GM18498 (cell line): ENCODE data around the gene MSX1.
A peak's percentile ranks its signal among the peaks of the same experiment; 100 is the strongest.

Experiments
- ATAC-seq: cut with Tn5 transposase; IDR thresholded peaks from one replicate; pipeline ENCODE4 v1.9.1; 2021; ENCODE audit warnings: mild to moderate bottlenecking, moderate library complexity; ENCODE audit not compliant: unreplicated experiment

The MSX1 gene

DNA sequence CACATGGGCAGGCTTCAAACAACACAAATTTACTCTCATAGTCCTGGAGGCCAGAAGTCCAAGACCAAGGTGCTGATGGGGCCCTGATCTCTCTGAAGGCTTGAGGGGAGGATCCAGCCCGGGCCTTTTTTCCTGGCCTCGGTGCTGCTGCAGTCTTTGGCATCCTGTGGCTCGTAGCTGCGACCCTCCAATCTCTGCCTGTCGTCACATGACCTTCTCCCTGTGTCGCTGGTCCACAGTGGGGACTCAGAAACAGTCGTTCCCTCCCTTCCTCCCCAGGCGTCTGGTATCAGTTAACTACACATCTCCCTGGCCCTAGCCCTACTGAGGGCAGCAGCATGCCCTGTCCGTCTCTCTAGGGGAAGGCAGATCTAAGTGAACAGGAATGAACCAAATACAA is 19.1 kb upstream of the MSX1 start:
- ATAC-seq = no peak

DNA sequence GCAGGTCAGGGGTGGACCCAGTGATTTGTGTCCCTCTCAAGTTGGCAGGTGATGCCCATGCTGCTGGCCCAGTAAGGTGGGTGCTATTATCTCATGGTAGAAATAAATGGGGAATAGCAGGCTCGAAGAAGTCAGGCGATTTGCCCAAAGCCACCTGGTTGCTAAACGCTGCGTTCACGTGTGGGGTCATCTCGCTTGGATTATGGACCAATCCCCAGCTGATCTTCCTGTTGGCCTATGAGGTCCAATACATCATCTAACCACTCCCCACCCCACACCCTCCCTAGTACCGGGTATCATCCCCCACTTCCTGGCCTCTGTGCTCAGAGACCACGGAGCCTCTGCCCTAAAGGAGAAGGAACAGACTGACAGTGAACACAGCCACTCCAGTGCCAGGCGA is 18.3 kb upstream of the MSX1 start:
- no peak for ATAC-seq

GRCh38 chr4:4842476-4843441 is 16.7 kb upstream of the MSX1 start:
- ATAC-seq = no peak

- ATAC-seq = no peak
Measured at GRCh38 chr4:4843635-4844291, 15.7 kb upstream of the MSX1 start.

DNA sequence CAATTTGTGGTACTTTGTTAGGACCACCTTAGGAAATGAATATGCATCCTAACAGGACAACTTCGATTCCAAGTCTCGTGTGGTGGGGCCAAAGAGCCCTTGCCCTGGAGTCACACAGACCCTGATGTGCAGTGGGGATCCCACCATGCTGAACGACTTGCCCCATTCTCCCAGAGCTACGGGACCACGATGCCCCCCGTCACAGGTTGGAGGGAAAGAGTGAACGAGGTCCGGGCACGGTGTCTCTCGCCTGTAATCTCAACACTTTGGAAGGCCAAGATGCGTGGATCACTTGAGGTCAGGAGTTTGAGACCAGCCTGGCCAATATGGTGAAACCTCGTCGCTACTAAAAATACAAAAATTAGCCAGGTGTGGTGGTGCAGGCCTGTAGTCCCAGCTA is 14.4 kb upstream of the MSX1 start:
- no peak for ATAC-seq

DNA sequence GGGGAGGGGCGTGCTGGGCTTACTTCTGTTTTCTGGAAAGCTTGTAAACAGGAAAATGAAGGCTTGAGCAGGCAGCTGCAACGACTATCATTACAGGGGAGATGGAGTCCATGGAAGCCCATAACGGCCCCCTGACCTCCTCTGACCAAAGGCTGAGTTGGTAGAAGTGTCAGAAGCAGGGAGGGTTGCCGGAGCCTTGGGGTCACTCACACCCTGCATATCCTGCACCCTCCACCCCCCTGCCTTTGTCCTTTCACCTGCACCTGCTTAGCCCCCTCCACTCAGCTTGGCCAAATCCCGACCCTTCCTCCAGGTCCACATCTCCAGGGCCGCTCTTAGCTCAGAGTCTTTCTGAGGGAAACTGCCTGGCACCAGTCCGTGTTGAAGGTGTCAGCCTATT is 12.5 kb upstream of the MSX1 start:
- ATAC-seq = no peak

DNA sequence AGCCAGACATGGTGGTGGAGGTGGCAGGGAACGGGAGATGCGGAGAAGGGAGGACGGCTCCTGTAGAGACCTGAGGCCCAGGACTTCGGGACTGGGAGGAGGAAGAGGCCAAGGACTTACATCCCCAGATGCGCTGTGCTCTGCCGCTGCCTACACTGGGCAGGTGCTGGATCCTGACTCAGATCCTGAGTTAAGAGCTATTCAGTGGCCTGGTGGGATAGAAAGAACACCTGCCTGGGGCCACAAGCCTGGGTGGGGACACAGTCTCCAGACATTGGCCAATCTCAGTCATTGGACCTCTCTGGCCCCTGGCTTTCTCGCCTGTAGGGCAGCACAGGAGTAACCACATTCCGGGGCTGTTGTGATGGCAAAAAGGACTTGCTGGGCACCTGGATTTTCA is 10.9 kb upstream of the MSX1 start:
- no peak for ATAC-seq

DNA sequence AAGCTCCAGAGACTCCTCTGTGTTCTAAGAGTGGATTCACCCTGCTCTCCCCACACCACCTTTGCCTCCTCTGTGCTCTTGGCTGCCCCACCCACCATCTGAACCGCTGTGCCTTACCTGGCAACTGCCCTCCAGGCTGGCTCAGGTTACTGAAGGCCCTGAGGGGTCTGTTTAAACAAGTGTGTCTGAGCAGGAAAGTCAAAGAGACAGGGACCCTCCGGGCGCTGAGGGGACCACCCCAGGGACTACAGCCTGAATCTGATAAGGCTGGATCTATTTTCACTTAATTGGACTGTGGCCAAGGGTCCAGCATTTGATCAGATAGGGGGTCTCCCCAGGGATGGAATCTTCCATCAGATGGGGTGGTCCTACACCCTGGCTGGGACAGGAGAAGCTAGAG is 10.4 kb upstream of the MSX1 start:
- ATAC-seq = no peak

DNA sequence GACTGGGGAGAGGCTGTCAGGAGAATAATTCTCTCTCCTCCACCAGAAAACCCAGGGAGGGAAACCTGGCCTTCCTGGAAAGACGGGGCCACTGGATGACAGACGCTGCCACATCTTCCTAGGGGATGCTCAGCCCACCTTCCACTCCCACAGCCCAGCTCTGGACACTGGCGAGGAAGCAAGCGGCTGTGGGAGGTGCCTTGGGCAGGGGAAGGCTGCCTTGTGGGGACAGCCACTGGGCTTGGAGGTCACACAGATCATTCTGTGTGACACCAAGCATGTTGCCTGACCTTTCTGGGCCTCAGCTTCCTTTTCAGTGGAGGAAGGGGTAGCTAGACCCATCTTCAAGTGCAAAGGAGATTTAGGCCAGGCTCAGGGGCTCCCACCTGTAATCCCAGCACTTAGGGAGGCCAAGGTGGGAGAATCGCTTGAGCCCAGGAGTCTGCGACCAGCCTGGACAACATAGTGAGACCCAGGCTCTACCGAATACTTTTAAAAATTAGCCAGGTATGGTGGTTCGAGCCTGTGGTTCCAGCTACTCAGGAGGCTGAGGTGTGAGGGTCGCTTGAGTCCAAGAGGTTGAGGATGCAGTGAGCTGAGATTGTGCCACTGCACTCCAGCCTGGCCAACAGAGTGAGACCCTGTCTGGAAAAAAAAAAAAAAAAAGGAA is 9.8 kb upstream of the MSX1 start:
- no peak for ATAC-seq

- no peak for ATAC-seq
Measured at GRCh38 chr4:4851081-4851480, 8.4 kb upstream of the MSX1 start.

GRCh38 chr4:4851906-4852305 is 7.6 kb upstream of the MSX1 start:
- ATAC-seq = no peak

DNA sequence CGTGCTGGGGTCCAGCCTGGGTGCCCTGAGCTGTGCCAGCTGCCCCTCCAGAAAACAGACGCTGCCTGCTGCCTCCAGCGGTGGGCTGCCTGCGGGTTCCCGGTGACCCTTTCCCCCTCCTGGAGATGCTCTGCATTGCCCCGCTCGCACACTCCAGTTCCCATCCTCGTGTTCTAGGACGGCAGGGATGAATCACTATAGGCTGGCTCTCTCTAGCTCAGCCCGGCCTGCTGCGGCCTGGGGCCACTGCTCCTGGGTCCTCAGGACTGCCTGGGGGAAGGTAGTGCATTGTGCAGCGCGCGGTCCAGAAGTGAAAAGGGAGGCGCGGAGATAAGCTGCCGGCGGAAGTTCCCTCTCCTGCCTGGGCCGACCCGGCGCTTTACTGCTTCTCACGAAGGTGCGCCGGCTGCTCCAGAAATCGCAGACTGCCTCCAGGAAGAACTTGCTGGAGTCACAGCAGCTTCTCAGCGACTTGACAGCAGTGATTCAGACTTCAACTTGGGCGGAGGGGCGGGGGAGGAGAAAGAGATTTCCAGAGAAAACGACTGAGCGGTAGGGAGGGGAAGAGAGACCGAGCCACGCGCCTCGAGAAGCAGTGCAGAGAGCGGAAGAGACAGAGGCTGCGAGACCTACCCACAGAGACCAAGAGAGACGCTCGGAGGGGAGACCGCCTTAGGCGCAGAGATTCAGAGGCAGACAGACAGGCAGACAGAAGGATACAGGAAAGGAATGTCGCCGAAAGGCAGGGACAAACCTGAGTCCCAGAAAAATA is 6.7 kb upstream of the MSX1 start:
- ATAC-seq = peak; percentile 66

GRCh38 chr4:4853371-4853823 is 6.1 kb upstream of the MSX1 start:
- peak; percentile 40 for ATAC-seq

DNA sequence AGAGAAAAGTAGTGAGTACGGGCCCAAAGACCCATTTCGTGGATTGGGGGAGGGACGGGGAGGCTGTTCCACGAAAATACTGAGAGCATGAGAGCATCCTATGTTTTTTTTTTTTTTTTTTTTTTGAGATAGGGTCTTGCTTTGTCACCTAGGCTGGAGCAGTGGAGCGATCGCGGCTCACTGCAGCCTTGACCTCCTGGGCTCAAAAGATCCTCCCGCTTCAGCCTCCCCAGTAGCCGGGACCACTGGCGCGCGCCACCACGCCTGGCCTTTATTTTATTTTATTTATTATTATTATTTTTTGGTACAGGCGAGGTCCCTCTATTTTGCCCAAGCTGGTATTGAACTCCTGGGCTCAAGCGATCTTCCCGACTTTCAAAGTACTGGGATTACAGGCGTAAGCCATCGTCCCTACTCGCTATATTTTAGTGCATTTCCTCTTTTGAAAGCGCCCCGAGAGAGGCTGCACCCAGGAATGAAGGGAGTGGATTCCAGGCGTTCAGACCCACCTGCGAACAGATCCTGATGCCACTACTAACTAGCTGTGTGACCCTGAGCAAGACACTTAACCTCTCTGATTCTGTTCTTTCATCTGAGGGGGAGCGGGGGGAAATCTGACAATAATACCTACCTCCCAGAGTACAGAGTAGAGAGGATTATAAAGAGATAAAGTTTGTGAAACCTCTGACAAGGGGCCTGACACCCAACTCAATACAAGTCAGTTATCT is 5.4 kb upstream of the MSX1 start:
- no peak for ATAC-seq

DNA sequence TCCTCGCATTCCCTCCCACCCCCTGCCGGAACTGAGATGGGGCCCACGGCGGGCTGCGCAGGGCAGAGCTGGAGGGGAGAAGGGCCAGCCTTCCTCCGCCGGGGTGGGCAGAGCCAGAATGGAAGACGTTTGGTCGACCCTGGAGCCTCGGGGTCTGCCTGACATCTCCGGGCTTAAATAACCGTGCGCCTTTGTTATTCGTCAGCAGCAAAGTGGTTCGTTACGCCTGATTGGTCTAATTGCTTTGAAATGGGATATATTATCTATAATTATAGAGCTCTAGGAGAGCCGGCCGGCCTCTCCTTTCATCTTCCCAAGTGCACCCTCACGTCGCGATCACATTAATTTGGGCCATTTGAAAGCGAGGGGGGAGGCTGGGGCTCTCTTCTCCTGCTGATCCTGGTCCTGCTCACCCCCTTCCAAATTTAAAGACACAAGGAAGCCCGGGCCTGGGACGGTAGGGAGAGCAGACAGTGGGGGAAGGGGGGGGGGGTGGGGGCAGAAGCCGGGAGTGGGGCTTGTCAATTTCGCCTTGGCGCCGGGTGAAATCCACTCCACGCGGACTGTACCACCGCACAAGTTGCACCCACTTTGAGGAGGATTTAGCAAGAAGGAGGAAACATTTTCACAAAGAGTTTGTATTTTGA is 4.7 kb upstream of the MSX1 start:
- ATAC-seq = no peak

- ATAC-seq = no peak
Measured at GRCh38 chr4:4855301-4856070, 4.0 kb upstream of the MSX1 start.

DNA sequence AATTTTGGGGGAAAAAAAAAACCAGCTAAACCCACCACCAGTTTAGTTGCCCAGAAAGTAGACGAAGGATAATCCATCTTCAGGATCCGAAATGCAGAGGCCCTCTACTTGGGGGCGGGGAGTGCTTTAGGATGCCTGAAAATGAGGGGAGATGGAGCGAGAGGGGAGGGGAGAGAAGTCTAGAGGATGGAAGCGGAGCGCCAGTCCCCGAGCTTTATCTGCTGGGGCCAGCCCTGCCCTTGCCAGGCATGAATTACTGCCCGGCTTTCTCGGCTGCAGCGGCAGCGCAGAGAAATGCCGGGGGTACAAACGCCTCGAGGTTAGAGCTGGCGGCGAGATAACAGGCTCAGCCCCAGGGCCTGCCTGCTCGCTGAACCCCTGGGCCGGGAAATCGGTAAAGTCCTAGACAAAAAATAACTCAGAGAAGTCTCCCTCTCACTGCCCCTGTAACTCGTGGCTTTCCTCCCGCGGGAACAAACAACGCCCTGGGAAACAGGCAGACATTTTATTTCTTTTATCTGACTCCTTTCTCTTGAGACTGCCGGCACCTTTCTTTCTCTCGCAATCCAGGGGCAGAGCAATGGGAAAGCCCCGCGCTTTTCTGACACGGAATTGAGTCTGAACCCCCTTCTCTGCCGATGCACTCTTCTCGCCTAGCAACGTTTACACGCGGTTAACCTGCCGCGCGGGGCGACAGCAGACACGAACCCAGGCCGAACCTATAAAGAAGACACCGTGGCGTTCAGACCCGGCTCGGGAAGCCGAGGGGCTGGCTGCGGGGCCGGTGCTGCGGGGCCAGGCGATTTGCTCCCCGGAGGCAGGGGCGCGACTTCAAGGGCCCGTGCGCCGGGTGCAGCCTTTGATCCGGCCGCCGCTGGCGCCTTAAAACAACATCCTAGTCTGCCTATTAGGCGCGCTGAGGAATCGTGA is 3.1 kb upstream of the MSX1 start:
- ATAC-seq = no peak
